Choroid plexus epithelial cell (primary cell): ENCODE measurements around the gene ELK4.
A peak's percentile ranks its signal among the peaks of the same experiment; 100 is the strongest.

Source experiments
- DNase-seq: peaks from one replicate; pipeline ENCODE4 v3.0.0-alpha.2; 2010; ENCODE audit warnings: low read depth
- H3K4me3 ChIP-seq: 2 replicates; pipeline ENCODE4 v1.5.1; 2011; ENCODE audit warnings: low read depth, mild to moderate bottlenecking, control low read depth, low read length, moderate library complexity
- CTCF ChIP-seq: conservative IDR thresholded peaks from 2 replicates; pipeline ENCODE4 v1.5.1; 2011; ENCODE audit warnings: low read depth, mild to moderate bottlenecking, control low read depth, inconsistent platforms, low read length, moderate library complexity

Gene ELK4

GRCh38 chr1:205610036-205610435 lies 21.8 kb downstream of the ELK4 start:
- no peak overlapping the region for H3K4me3 ChIP-seq
- TF ChIP-seq CTCF, result no peak
- DNase-seq, result peak; percentile 57

GRCh38 chr1:205604825-205605505 lies 26.8 kb downstream of the ELK4 start:
- no peak for TF ChIP-seq CTCF

GRCh38 chr1:205604059-205604458 lies 27.8 kb downstream of the ELK4 start:
- no peak for TF ChIP-seq CTCF
- no peak for DNase-seq
- no peak overlapping the region for H3K4me3 ChIP-seq

More at GRCh38 chr1:205604825-205605505, 26.8 kb downstream of the ELK4 start:
- peak; percentile 29 for DNase-seq
- no peak overlapping the region for H3K4me3 ChIP-seq

- TF ChIP-seq CTCF, result no peak
- DNase-seq, result no peak
Measured at GRCh38 chr1:205601205-205601604, 30.6 kb downstream of the ELK4 start.

GRCh38 chr1:205600085-205600484 lies 31.7 kb downstream of the ELK4 start:
- DNase-seq, result peak; percentile 78
- TF ChIP-seq CTCF, result peak; percentile 60
- no peak overlapping the region for H3K4me3 ChIP-seq

More at GRCh38 chr1:205601205-205601604, 30.6 kb downstream of the ELK4 start:
- no peak overlapping the region for H3K4me3 ChIP-seq

- DNase-seq, result no peak
- no peak overlapping the region for H3K4me3 ChIP-seq
- no peak for TF ChIP-seq CTCF
Measured at GRCh38 chr1:205599669-205600042, 32.2 kb downstream of the ELK4 start.
